ENCODE measurements around the gene SV2B. TPM values are rescaled to one million over a fixed set of nuclear protein-coding genes. Genes with fewer than 3 reads are reported as not detected.

The SV2B gene
- total RNA-seq, 4 donors from 2014 or later: 1.4 to 6.4 (median 2.2) TPM

- TF ChIP-seq CTCF (IDR thresholded peaks at IDR 0.05; ENCODE audit: low read depth): no peak
These were observed 158.3 kb downstream of the SV2B start for GRCh38 chr15:91258415-91258759.

- no peak for TF ChIP-seq CTCF (IDR thresholded peaks at IDR 0.05; ENCODE audit: low read depth)
These were observed 159.0 kb downstream of the SV2B start for GRCh38 chr15:91259077-91259476.

GRCh38 chr15:91261345-91261744, 161.3 kb downstream of the SV2B start:
- no peak for TF ChIP-seq CTCF (IDR thresholded peaks at IDR 0.05; ENCODE audit: low read depth)

GRCh38 chr15:91263632-91264531, 163.8 kb downstream of the SV2B start:
- TF ChIP-seq CTCF (IDR thresholded peaks at IDR 0.05; ENCODE audit: low read depth): no peak

GRCh38 chr15:91264651-91265351, 164.7 kb downstream of the SV2B start:
- no peak for TF ChIP-seq CTCF (IDR thresholded peaks at IDR 0.05; ENCODE audit: low read depth)

- TF ChIP-seq CTCF (IDR thresholded peaks at IDR 0.05; ENCODE audit: low read depth): no peak
These were observed 165.4 kb downstream of the SV2B start for GRCh38 chr15:91265416-91265940.

GRCh38 chr15:91268510-91268909, 168.5 kb downstream of the SV2B start:
- TF ChIP-seq CTCF (IDR thresholded peaks at IDR 0.05; ENCODE audit: low read depth): no peak

All from subcutaneous adipose tissue (tissue), 4 donors.